ENCODE results near the gene MCU.

The MCU gene

DNA sequence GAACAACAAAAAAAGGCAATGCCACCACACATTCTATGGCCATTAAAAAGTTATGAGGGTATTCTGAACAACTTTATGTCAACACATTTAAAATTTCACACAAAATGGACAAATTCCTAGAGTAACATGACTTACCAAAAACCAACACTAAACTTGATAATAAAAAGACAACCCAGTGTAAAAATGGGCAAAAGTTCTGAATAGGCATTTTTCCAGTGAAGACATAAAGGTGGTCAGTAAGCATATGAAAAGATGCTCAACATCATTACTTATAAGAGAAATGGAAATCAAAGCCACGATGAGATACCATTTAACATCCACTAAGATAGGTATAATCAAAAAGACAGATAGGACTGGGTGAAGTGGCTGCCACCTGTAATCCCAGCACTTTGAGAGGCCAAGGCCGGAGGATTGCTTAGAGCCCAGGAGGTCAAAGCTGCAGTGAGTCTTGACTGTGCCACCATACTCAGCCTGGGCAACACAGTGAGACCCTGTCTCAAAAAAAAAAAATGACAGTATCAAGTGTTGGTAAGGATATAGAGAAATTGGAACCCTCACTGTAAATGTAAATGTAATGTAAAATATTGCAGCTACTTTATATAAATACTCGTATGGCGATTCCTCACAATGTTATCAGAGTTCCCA lies 130.5 kb downstream of the MCU start:
- 100% methylated on average over 1 of the region's 4 CpGs for WGBS (ENCODE audit: insufficient coverage)
- no peaks in the 10 kb centered on the region for H3K36me3 ChIP-seq (ENCODE audit: control insufficient read depth in 4 of 4, insufficient read depth in 4 of 4, low read length in 3 of 4)
- peaks cover 0 to 11% (median 2%) of the 10 kb centered on the region in 5 experiments for H3K9me3 ChIP-seq (ENCODE audit: control extremely low read depth in 1 of 5, control insufficient read depth in 4 of 5, insufficient read depth in 2 of 5, low read depth in 1 of 5, low read length in 4 of 5)
- POLR2A ChIA-PET, result no interaction called here
- no peaks in the 10 kb centered on the region for H3K27me3 ChIP-seq (replicated peaks in 2 of 5; ENCODE audit: control insufficient read depth in 4 of 5, insufficient read depth in 5 of 5, low read length in 4 of 5)
- H3K4me3 ChIP-seq (ENCODE audit: control insufficient read depth in 1 of 7, extremely low read depth in 1 of 7, insufficient read depth in 4 of 7, low read depth in 2 of 7, low read length in 6 of 7), result no peak overlapping the region
- H3K27ac ChIP-seq (ENCODE audit: insufficient read depth in 1 of 2, low read depth in 1 of 2, low read length in 2 of 2, poor library complexity in 1 of 2, severe bottlenecking in 2 of 2), result no peak overlapping the region
- CTCF ChIA-PET, result interaction anchor here (0.6 kb wide), 1 partner anchor 35 kb away, joined by 3 read pairs; no protein-coding TSS in a partner anchor
- H3K4me1 ChIP-seq (ENCODE audit: control extremely low read depth in 1 of 4, control insufficient read depth in 4 of 4, insufficient read depth in 4 of 4, low read length in 3 of 4), result peaks cover 0 to 5% (median 0%) of the 10 kb centered on the region in 4 experiments
- DNase-seq, result no peak

DNA sequence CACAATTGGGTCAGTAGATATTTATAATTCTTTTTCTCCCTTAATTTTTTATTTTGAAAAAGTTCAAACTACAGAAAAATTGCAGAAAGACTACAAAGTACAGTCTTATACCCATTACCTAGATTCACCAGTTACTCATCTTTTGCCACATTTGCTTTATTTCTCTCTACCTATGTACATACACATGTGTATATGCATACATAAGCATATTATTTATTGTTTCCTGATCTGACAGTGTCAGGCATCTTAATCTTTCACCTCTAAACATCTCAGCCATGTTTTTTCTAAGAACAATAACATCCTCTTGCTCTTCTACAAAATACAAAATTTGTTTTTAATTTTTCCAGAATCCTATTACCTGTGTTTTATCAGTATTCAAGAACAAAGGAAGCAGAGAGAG lies 133.2 kb downstream of the MCU start:
- Histone ChIP-seq H3K27ac (ENCODE audit: insufficient read depth in 1 of 2, low read depth in 1 of 2, low read length in 2 of 2, poor library complexity in 1 of 2, severe bottlenecking in 2 of 2) (no peak overlapping the region), H3K9me3 (ENCODE audit: control extremely low read depth in 1 of 5, control insufficient read depth in 4 of 5, insufficient read depth in 2 of 5, low read depth in 1 of 5, low read length in 4 of 5) (peaks cover 0 to 11% (median 2%) of the 10 kb centered on the region in 5 experiments), H3K4me3 (ENCODE audit: control insufficient read depth in 1 of 7, extremely low read depth in 1 of 7, insufficient read depth in 4 of 7, low read depth in 2 of 7, low read length in 6 of 7) (no peak overlapping the region), H3K4me1 (ENCODE audit: control extremely low read depth in 1 of 4, control insufficient read depth in 4 of 4, insufficient read depth in 4 of 4, low read length in 3 of 4) (no peaks in the 10 kb centered on the region), H3K27me3 (replicated peaks in 2 of 5; ENCODE audit: control insufficient read depth in 4 of 5, insufficient read depth in 5 of 5, low read length in 4 of 5) (no peaks in the 10 kb centered on the region), H3K36me3 (ENCODE audit: control insufficient read depth in 4 of 4, insufficient read depth in 4 of 4, low read length in 3 of 4) (no peaks in the 10 kb centered on the region)
- ChIA-PET CTCF (interaction anchor here (1.7 kb wide), 1 partner anchor 35 kb away, joined by 3 read pairs; no protein-coding TSS in a partner anchor), POLR2A (no interaction called here)
- no peak for DNase-seq

DNA sequence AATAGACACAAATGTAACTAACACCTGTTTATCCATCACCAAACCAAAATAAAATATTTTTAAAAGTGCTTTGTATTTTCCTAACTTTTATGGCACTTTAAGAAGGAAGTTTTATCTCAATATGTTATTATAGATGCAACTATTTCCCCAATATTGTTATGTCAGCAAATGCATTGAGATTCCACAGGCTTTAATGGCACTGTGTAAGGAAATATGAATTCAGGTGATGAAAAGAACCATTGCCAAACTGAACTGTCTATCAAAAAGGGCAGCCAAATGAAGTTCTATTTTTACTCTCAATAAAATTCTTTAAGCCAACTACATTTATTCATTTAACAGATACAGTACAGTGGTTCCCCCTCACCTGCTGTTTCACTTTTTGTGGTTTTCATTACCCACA lies 134.4 kb downstream of the MCU start:
- H3K36me3 ChIP-seq (ENCODE audit: control insufficient read depth in 4 of 4, insufficient read depth in 4 of 4, low read length in 3 of 4), result no peaks in the 10 kb centered on the region

DNA sequence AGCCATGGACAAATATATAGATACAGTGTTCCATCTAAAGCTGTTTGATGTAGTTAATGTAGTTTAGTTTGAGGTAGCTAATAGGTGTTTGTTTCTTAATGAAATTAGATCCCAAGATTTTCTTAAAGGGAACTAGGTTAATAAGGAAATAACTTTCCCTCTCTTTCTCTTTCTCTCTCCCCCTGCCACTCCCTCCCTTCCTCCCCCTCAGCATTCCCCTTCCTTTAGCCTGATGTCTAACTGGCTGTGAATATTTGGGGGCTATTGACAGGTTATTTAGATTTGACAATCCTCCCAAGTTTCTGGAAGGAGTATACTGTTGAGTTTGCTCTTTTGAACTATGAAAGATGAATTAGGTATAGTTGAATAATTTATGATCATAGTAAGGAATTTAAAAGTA lies 136.4 kb downstream of the MCU start:
- Histone ChIP-seq H3K9me3 (ENCODE audit: control extremely low read depth in 1 of 5, control insufficient read depth in 4 of 5, insufficient read depth in 2 of 5, low read depth in 1 of 5, low read length in 4 of 5) (no peaks in the 10 kb centered on the region), H3K27ac (ENCODE audit: insufficient read depth in 1 of 2, low read depth in 1 of 2, low read length in 2 of 2, poor library complexity in 1 of 2, severe bottlenecking in 2 of 2) (no peak overlapping the region), H3K4me1 (ENCODE audit: control extremely low read depth in 1 of 4, control insufficient read depth in 4 of 4, insufficient read depth in 4 of 4, low read length in 3 of 4) (no peaks in the 10 kb centered on the region), H3K4me3 (ENCODE audit: control insufficient read depth in 1 of 7, extremely low read depth in 1 of 7, insufficient read depth in 4 of 7, low read depth in 2 of 7, low read length in 6 of 7) (no peak overlapping the region), H3K27me3 (replicated peaks in 2 of 5; ENCODE audit: control insufficient read depth in 4 of 5, insufficient read depth in 5 of 5, low read length in 4 of 5) (no peaks in the 10 kb centered on the region), H3K36me3 (ENCODE audit: control insufficient read depth in 4 of 4, insufficient read depth in 4 of 4, low read length in 3 of 4) (no peaks in the 10 kb centered on the region)
- ChIA-PET CTCF (no interaction called here), POLR2A (no interaction called here)
- DNase-seq, result no peak

More for the DNA sequence above, 134.4 kb downstream of the MCU start:
- peak in 1 of 3 donors; percentile 8 for DNase-seq
- H3K27ac ChIP-seq (ENCODE audit: insufficient read depth in 1 of 2, low read depth in 1 of 2, low read length in 2 of 2, poor library complexity in 1 of 2, severe bottlenecking in 2 of 2), result no peak overlapping the region
- ChIA-PET POLR2A (no interaction called here), CTCF (interaction anchor here (0.9 kb wide), 1 partner anchor 12 kb away, joined by 3 read pairs; no protein-coding TSS in a partner anchor)
- H3K4me3 ChIP-seq (ENCODE audit: control insufficient read depth in 1 of 7, extremely low read depth in 1 of 7, insufficient read depth in 4 of 7, low read depth in 2 of 7, low read length in 6 of 7), result no peak overlapping the region
- no peaks in the 10 kb centered on the region for H3K4me1 ChIP-seq (ENCODE audit: control extremely low read depth in 1 of 4, control insufficient read depth in 4 of 4, insufficient read depth in 4 of 4, low read length in 3 of 4)
- no peaks in the 10 kb centered on the region for H3K27me3 ChIP-seq (replicated peaks in 2 of 5; ENCODE audit: control insufficient read depth in 4 of 5, insufficient read depth in 5 of 5, low read length in 4 of 5)
- H3K9me3 ChIP-seq (ENCODE audit: control extremely low read depth in 1 of 5, control insufficient read depth in 4 of 5, insufficient read depth in 2 of 5, low read depth in 1 of 5, low read length in 4 of 5), result peaks cover 0 to 11% (median 2%) of the 10 kb centered on the region in 5 experiments

DNA sequence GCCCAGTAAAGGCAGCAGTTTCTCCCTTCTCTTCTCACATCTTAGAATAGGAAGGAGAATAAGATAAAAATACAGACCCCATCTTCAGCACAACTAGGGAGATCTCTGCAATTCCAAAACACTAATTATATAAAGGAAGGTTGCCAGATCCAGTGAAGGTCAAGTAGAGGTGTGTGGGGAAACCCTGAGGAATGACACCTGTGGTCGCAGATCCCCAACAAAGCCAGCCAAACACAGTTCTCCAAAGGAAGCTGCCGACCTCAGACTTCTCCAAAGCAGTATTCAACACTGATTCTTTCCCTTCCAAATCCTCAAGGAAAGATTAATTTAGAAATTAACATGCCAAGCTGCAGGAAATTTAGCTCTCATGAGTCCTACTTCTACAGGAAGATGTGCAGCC lies 138.7 kb downstream of the MCU start:
- CTCF ChIA-PET, result interaction anchor here (1.0 to 1.4 kb wide), 3 partner anchors 10 to 467 kb away, joined by 3 to 5 read pairs (median 3); no protein-coding TSS in a partner anchor
- H3K9me3 ChIP-seq (ENCODE audit: control extremely low read depth in 1 of 5, control insufficient read depth in 4 of 5, insufficient read depth in 2 of 5, low read depth in 1 of 5, low read length in 4 of 5), result no peaks in the 10 kb centered on the region
- no peak for DNase-seq
- 100% methylated on average over 1 of the region's 2 CpGs for WGBS (ENCODE audit: insufficient coverage)
- no peak overlapping the region for H3K4me3 ChIP-seq (ENCODE audit: control insufficient read depth in 1 of 7, extremely low read depth in 1 of 7, insufficient read depth in 4 of 7, low read depth in 2 of 7, low read length in 6 of 7)
- H3K4me1 ChIP-seq (ENCODE audit: control extremely low read depth in 1 of 4, control insufficient read depth in 4 of 4, insufficient read depth in 4 of 4, low read length in 3 of 4), result no peaks in the 10 kb centered on the region
- no peak overlapping the region for H3K27ac ChIP-seq (ENCODE audit: insufficient read depth in 1 of 2, low read depth in 1 of 2, low read length in 2 of 2, poor library complexity in 1 of 2, severe bottlenecking in 2 of 2)
- H3K27me3 ChIP-seq (replicated peaks in 2 of 5; ENCODE audit: control insufficient read depth in 4 of 5, insufficient read depth in 5 of 5, low read length in 4 of 5), result no peaks in the 10 kb centered on the region
- POLR2A ChIA-PET, result no interaction called here
- H3K36me3 ChIP-seq (ENCODE audit: control insufficient read depth in 4 of 4, insufficient read depth in 4 of 4, low read length in 3 of 4), result peaks cover 0 to 3% (median 2%) of the 10 kb centered on the region in 4 experiments

DNA sequence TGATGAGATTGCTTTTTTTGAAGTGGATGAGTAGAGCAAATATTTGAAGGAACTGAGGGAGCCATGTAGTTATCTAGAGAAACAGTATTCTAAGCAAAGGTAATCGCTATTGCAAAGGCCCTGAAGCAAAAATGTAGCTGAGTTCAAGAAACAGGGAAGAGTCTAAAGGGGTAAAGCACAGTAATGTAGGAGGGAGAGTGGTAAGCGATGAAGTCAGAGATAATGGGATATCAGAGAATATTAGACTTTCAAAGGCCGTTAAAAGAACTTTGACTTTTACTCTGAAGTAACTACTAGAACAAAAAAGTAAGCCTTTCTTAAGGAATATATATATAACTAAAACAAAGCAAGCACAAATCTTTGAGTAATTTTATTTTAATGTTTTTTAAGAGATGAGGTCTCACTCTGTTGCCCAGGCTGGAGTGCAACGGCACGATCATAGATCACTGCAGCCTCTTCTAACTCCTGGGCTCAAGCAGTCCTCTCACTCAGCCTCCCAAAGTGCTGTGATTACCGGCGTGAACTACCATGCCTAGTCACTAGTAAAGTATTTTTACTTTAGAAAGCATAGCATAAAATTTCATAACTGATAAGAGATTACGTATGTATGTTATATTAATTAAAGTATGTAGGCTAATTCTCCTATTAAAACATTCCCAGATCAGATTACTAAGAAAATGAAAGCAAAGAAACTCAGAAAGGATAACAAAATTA lies 139.9 kb downstream of the MCU start:
- POLR2A ChIA-PET, result no interaction called here
- H3K4me3 ChIP-seq (ENCODE audit: control insufficient read depth in 1 of 7, extremely low read depth in 1 of 7, insufficient read depth in 4 of 7, low read depth in 2 of 7, low read length in 6 of 7), result no peak overlapping the region

DNA sequence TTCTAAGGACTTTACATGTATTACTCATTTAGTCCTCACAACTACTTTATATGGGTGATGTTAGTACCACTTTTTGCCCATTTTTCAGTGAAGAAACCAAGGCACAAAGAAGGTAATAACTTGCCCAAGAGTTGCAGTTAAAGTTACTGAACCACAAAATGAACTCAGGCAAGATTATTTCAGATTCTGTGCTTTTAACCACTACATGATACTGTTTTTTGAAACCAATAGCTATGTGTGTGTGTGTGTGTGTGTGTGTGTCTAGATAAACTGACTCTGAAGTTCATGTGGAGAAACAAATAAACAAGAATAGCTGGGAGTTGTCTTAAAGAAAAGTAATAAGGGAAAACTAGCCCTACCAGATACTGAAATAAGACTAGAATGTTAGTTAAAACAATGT lies 140.8 kb downstream of the MCU start:
- CTCF ChIA-PET, result interaction anchor here (0.6 to 5.5 kb wide), 9 partner anchors 9 to 467 kb away, joined by 3 to 67 read pairs (median 5); partner anchors contain the start of gene MCU

More for the DNA sequence above, 139.9 kb downstream of the MCU start:
- no peak for DNase-seq
- Histone ChIP-seq H3K27ac (ENCODE audit: insufficient read depth in 1 of 2, low read depth in 1 of 2, low read length in 2 of 2, poor library complexity in 1 of 2, severe bottlenecking in 2 of 2) (no peak overlapping the region), H3K9me3 (ENCODE audit: control extremely low read depth in 1 of 5, control insufficient read depth in 4 of 5, insufficient read depth in 2 of 5, low read depth in 1 of 5, low read length in 4 of 5) (no peaks in the 10 kb centered on the region), H3K4me1 (ENCODE audit: control extremely low read depth in 1 of 4, control insufficient read depth in 4 of 4, insufficient read depth in 4 of 4, low read length in 3 of 4) (no peaks in the 10 kb centered on the region), H3K27me3 (replicated peaks in 2 of 5; ENCODE audit: control insufficient read depth in 4 of 5, insufficient read depth in 5 of 5, low read length in 4 of 5) (no peaks in the 10 kb centered on the region), H3K36me3 (ENCODE audit: control insufficient read depth in 4 of 4, insufficient read depth in 4 of 4, low read length in 3 of 4) (peaks cover 0 to 6% (median 2%) of the 10 kb centered on the region in 4 experiments)
- WGBS (ENCODE audit: insufficient coverage), result 94% methylated on average over 3 of the region's 8 CpGs
- CTCF ChIA-PET, result interaction anchor here (1.0 to 5.5 kb wide), 4 partner anchors 12 to 138 kb away, joined by 3 to 43 read pairs (median 4); partner anchors contain the start of gene MCU

More for the DNA sequence above, 140.8 kb downstream of the MCU start:
- H3K4me1 ChIP-seq (ENCODE audit: control extremely low read depth in 1 of 4, control insufficient read depth in 4 of 4, insufficient read depth in 4 of 4, low read length in 3 of 4), result no peaks in the 10 kb centered on the region
- no peak overlapping the region for H3K4me3 ChIP-seq (ENCODE audit: control insufficient read depth in 1 of 7, extremely low read depth in 1 of 7, insufficient read depth in 4 of 7, low read depth in 2 of 7, low read length in 6 of 7)
- no peak overlapping the region for H3K27ac ChIP-seq (ENCODE audit: insufficient read depth in 1 of 2, low read depth in 1 of 2, low read length in 2 of 2, poor library complexity in 1 of 2, severe bottlenecking in 2 of 2)
- H3K27me3 ChIP-seq (replicated peaks in 2 of 5; ENCODE audit: control insufficient read depth in 4 of 5, insufficient read depth in 5 of 5, low read length in 4 of 5), result no peaks in the 10 kb centered on the region
- no peaks in the 10 kb centered on the region for H3K9me3 ChIP-seq (ENCODE audit: control extremely low read depth in 1 of 5, control insufficient read depth in 4 of 5, insufficient read depth in 2 of 5, low read depth in 1 of 5, low read length in 4 of 5)
- POLR2A ChIA-PET, result no interaction called here
- DNase-seq, result peak in 1 of 3 donors; percentile 14
- H3K36me3 ChIP-seq (ENCODE audit: control insufficient read depth in 4 of 4, insufficient read depth in 4 of 4, low read length in 3 of 4), result peaks cover 0 to 6% (median 2%) of the 10 kb centered on the region in 4 experiments

Measured in common myeloid progenitor, CD34-positive (primary cell).